ENCODE results near the gene SRI. TPM values are rescaled to one million over a fixed set of nuclear protein-coding genes. Genes with fewer than 3 reads are reported as not detected.
A peak's percentile ranks its signal among the peaks of the same experiment; 100 is the strongest.

SRI gene
- total RNA-seq, 1 experiment from 2014 or later: 136 TPM

- peak overlapping the region in 1 of 3 experiments; percentile 44; a peak in 1 of 7 replicates for H3K27ac Mint-ChIP-seq
- no peaks in the 10 kb centered on the region for H3K9me3 Mint-ChIP-seq
- H4K91ac ChIP-seq (ENCODE audit: insufficient read length, low read depth, low read length): no peak overlapping the region
- H3K9me3 ChIP-seq (ENCODE audit: control insufficient read depth, low read depth, low read length): no peaks in the 10 kb centered on the region
- no peak for TF ChIP-seq CTCF (conservative IDR thresholded peaks at IDR 0.05)
- H3K36me3 Mint-ChIP-seq (ENCODE audit: insufficient read depth in 1 of 3, low read depth in 3 of 3): no peaks in the 10 kb centered on the region
- no peak overlapping the region for H3K9ac ChIP-seq (ENCODE audit: extremely low read depth, insufficient read length, low read length)
- no peak overlapping the region for H3K56ac ChIP-seq (ENCODE audit: insufficient read length, low read depth, low read length)
- H3K18ac ChIP-seq (ENCODE audit: insufficient read length, low read depth, low read length): no peak overlapping the region
- H2AK5ac ChIP-seq (ENCODE audit: insufficient read length, low read length): no peak overlapping the region
- H3K23ac ChIP-seq (ENCODE audit: insufficient read length, low read depth, low read length): no peak overlapping the region
- H3K4me2 ChIP-seq (ENCODE audit: insufficient read depth, insufficient read length, low read length): no peak overlapping the region
- H3K14ac ChIP-seq (ENCODE audit: insufficient read depth, low read length): no peak overlapping the region
- no peaks in the 10 kb centered on the region for H4K20me1 ChIP-seq (ENCODE audit: control insufficient read depth, insufficient read depth, insufficient read length)
- H3K79me2 ChIP-seq (ENCODE audit: insufficient read depth, low read length): no peaks in the 10 kb centered on the region
- DNase-seq: no peak
- no peak overlapping the region for H2AFZ ChIP-seq (ENCODE audit: low read length)
- no peak overlapping the region for H2BK15ac ChIP-seq (ENCODE audit: low read depth, low read length)
- no CpG with 5 or more reads among the region's 6 CpGs for WGBS (ENCODE audit: extremely low coverage, insufficient read length, low lambda C conversion rate)
- H3K27me3 ChIP-seq (ENCODE audit: insufficient read depth, low read length): no peaks in the 10 kb centered on the region
- no peak overlapping the region for H2BK5ac ChIP-seq (ENCODE audit: insufficient read length, low read length)
- H3K27ac ChIP-seq (ENCODE audit: insufficient read length, low read depth, low read length): no peak overlapping the region
- H3K23me2 ChIP-seq (ENCODE audit: insufficient read length, low read depth, low read length, poor library complexity, severe bottlenecking): no peaks in the 10 kb centered on the region
- H3K79me1 ChIP-seq (ENCODE audit: insufficient read depth, low read depth, low read length, poor library complexity, severe bottlenecking): no peaks in the 10 kb centered on the region
- H3K4me3 Mint-ChIP-seq: no peak overlapping the region
- H3K4me1 ChIP-seq (ENCODE audit: insufficient read depth, low read length): no peaks in the 10 kb centered on the region
- no peak overlapping the region for H3T11ph ChIP-seq (ENCODE audit: low read length)
- no peaks in the 10 kb centered on the region for H3K4me1 Mint-ChIP-seq
- no peak overlapping the region for H2BK20ac ChIP-seq (ENCODE audit: low read depth, low read length, poor library complexity, severe bottlenecking)
- no peak overlapping the region for H2BK120ac ChIP-seq (ENCODE audit: low read depth, low read length, poor library complexity, severe bottlenecking)
- no peak overlapping the region for H2BK12ac ChIP-seq (ENCODE audit: insufficient read length, low read depth, low read length)
- no peak overlapping the region for H4K8ac ChIP-seq (replicated peaks; ENCODE audit: insufficient read length, low read depth, low read length)
- H3K27me3 Mint-ChIP-seq (ENCODE audit: low read depth): no peaks in the 10 kb centered on the region
- H4K5ac ChIP-seq (ENCODE audit: insufficient read length, low read depth, low read length): no peak overlapping the region
- no peak overlapping the region for H3K4ac ChIP-seq (ENCODE audit: low read depth, low read length)
Measured at GRCh38 chr7:88226886-88227516, 7.2 kb upstream of the SRI start.
